Breast epithelium (tissue), 3 donors: ENCODE results near the gene CDHR3.

ENCODE experiments used
- POLR2A ChIP-seq: fragments of 450-650 bp; IDR thresholded peaks from one replicate; pipeline ENCODE4 v1.6.1; 2016; ENCODE audit warnings: antibody characterized with exemption, mild to moderate bottlenecking, moderate library complexity
- POLR2AphosphoS5 ChIP-seq, 3 donors: sonication (generic); formaldehyde crosslinking; IDR thresholded peaks; one replicate each; pipeline ENCODE4 v1.6.1; 2017; ENCODE audit warnings: antibody characterized with exemption in 3 of 3
- TF ChIP-seq, protein P1 (sequence below), 3 donors: fragments of 450-650 bp; IDR thresholded peaks; one replicate each; pipeline ENCODE4 v1.5.1; 2016 to 2017; ENCODE audit warnings: antibody characterized with exemption in 3 of 3, mild to moderate bottlenecking in 3 of 3, moderate library complexity in 3 of 3

DNA sequence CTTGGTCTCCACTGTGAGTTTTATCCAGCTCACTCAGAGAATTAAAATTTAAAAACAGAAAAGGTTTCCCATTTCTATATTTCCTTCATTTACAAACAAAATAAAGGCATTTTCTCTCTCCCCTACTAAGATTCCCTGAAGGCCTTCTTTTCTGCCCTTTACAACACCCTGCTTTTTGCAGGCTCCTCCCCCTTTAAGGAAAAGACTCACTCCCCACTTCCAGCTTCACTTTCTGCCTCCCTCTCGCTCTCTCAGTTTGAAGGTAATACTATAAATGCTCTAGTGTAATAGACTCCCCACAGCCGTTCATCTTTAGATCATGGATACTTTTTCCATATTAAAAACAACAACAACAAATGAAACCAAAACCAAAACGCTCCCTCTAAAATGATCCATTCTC lies 53.3 kb downstream of the CDHR3 start:
- TF ChIP-seq, protein P1, sequence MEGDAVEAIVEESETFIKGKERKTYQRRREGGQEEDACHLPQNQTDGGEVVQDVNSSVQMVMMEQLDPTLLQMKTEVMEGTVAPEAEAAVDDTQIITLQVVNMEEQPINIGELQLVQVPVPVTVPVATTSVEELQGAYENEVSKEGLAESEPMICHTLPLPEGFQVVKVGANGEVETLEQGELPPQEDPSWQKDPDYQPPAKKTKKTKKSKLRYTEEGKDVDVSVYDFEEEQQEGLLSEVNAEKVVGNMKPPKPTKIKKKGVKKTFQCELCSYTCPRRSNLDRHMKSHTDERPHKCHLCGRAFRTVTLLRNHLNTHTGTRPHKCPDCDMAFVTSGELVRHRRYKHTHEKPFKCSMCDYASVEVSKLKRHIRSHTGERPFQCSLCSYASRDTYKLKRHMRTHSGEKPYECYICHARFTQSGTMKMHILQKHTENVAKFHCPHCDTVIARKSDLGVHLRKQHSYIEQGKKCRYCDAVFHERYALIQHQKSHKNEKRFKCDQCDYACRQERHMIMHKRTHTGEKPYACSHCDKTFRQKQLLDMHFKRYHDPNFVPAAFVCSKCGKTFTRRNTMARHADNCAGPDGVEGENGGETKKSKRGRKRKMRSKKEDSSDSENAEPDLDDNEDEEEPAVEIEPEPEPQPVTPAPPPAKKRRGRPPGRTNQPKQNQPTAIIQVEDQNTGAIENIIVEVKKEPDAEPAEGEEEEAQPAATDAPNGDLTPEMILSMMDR (IDR thresholded peaks at IDR 0.05) = no peak
- TF ChIP-seq POLR2AphosphoS5 (IDR thresholded peaks at IDR 0.05) = no peak
- no peak for TF ChIP-seq POLR2A
